ENCODE results near the gene WIZ. TPM values are rescaled to one million over a fixed set of nuclear protein-coding genes. Genes with fewer than 3 reads are reported as not detected.
A peak's percentile ranks its signal among the peaks of the same experiment; 100 is the strongest.

Gene WIZ
- total RNA-seq, 1 donor from 2014 or later, result 34.1 TPM

DNA sequence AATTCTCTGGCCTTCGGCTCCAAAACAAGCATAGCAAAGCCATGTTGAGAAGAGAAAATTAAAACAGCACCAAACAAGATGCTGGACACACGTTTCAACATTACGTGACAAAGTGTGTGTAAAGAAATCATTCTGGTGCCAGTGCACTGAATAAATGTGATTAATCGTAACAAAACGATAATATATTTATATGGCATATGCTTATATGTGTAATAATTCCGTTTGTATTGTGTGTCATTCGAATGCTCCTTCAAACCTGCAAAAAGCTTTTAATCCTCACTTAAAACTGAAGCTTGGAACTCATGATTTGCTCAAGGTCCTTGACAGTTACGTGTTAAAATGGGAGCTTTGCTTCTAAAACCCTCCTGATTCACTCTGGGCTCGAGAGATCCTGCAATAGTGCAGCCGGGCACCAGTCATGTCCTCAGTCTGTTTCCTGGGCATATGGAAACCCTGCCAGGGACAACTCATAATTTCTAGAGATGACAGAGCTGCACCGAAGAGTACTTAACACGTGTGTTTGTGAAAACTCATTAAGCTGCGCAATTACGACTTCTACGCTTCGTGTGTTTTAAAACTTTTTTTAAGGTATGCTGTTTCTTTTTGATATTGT, 30.2 kb downstream of the WIZ start:
- ChIA-PET CTCF (interaction anchor here (0.7 to 7.0 kb wide), 20 partner anchors 10 to 327 kb away, joined by 3 to 87 read pairs (median 5); partner anchors contain the start of gene AKAP8), POLR2A (interaction anchor here (0.5 to 3.5 kb wide), 24 partner anchors 9 to 947 kb away, joined by 3 to 82 read pairs (median 4); partner anchors contain the start of genes AKAP8, BRD4 and FAM32A)
- TF ChIP-seq, protein P1, sequence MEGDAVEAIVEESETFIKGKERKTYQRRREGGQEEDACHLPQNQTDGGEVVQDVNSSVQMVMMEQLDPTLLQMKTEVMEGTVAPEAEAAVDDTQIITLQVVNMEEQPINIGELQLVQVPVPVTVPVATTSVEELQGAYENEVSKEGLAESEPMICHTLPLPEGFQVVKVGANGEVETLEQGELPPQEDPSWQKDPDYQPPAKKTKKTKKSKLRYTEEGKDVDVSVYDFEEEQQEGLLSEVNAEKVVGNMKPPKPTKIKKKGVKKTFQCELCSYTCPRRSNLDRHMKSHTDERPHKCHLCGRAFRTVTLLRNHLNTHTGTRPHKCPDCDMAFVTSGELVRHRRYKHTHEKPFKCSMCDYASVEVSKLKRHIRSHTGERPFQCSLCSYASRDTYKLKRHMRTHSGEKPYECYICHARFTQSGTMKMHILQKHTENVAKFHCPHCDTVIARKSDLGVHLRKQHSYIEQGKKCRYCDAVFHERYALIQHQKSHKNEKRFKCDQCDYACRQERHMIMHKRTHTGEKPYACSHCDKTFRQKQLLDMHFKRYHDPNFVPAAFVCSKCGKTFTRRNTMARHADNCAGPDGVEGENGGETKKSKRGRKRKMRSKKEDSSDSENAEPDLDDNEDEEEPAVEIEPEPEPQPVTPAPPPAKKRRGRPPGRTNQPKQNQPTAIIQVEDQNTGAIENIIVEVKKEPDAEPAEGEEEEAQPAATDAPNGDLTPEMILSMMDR (IDR thresholded peaks at IDR 0.05), result no peak
- peak overlapping the region; percentile 99 for H3K4me3 Mint-ChIP-seq
- no peak overlapping the region for H3K27ac Mint-ChIP-seq
- H3K4me1 Mint-ChIP-seq, result peaks cover 42% of the 10 kb centered on the region
- H3K36me3 Mint-ChIP-seq (ENCODE audit: low read depth), result peaks cover 52% of the 10 kb centered on the region
- ATAC-seq (ENCODE audit: low read depth) (no peak), DNase-seq (no peak)
- no peaks in the 10 kb centered on the region for H3K27me3 Mint-ChIP-seq
- H3K9me3 Mint-ChIP-seq, result no peaks in the 10 kb centered on the region
- intact Hi-C loops (cut with micrococcal nuclease), result loop anchor here (1.0 to 2.0 kb wide), 10 partner anchors 13 to 294 kb away; partner anchors contain the start of genes AKAP8, BRD4, RASAL3 and WIZ

- DNase-seq, result peak; percentile 94
- H3K4me1 Mint-ChIP-seq, result peaks cover 42% of the 10 kb centered on the region
- H3K27me3 Mint-ChIP-seq, result no peaks in the 10 kb centered on the region
- H3K9me3 Mint-ChIP-seq, result no peaks in the 10 kb centered on the region
- TF ChIP-seq, protein P1 (IDR thresholded peaks at IDR 0.05), result no peak
- POLR2A ChIA-PET, result interaction anchor here (0.5 to 3.5 kb wide), 25 partner anchors 9 to 948 kb away, joined by 3 to 82 read pairs (median 4); partner anchors contain the start of genes AKAP8, BRD4 and FAM32A
- peaks cover 47% of the 10 kb centered on the region for H3K36me3 Mint-ChIP-seq (ENCODE audit: low read depth)
- H3K4me3 Mint-ChIP-seq, result peak within 1 kb of the TSS; percentile 99
- CTCF ChIA-PET, result interaction anchor here (0.7 to 7.0 kb wide), 21 partner anchors 9 to 326 kb away, joined by 3 to 87 read pairs (median 5); partner anchors contain the start of gene AKAP8
- peak; percentile 92 for ATAC-seq (ENCODE audit: low read depth)
- H3K27ac Mint-ChIP-seq, result peak within 1 kb of the TSS; percentile 99
- intact Hi-C loops (cut with micrococcal nuclease), result loop anchor here (1.0 to 2.0 kb wide), 10 partner anchors 14 to 293 kb away; partner anchors contain the start of genes AKAP8, BRD4, RASAL3 and WIZ
Measured at GRCh38 chr19:15418579-15419412, 31.0 kb downstream of the WIZ start, which contains the start of gene AKAP8L. Gene AKAP8L, minus strand, starts transcription at chr19:15418988. Its CDS starts 65 bp downstream, at chr19:15418923.

GRCh38 chr19:15418231-15418578, 31.6 kb downstream of the WIZ start:
- H3K36me3 Mint-ChIP-seq (ENCODE audit: low read depth), result peaks cover 43% of the 10 kb centered on the region
- ChIA-PET CTCF (interaction anchor here (1.0 to 7.0 kb wide), 11 partner anchors 8 to 155 kb away, joined by 4 to 87 read pairs (median 5); partner anchors contain the start of gene AKAP8), POLR2A (interaction anchor here (0.8 to 3.5 kb wide), 16 partner anchors 9 to 293 kb away, joined by 3 to 82 read pairs (median 4); partner anchors contain the start of genes AKAP8 and BRD4)
- no peaks in the 10 kb centered on the region for H3K27me3 Mint-ChIP-seq
- no peak for ATAC-seq (ENCODE audit: low read depth)
- peak overlapping the region; percentile 99 for H3K27ac Mint-ChIP-seq
- intact Hi-C loops (cut with micrococcal nuclease), result loop anchor here (2.0 kb wide), 1 partner anchor 85 kb away; the partner anchor contains the start of gene BRD4
- peaks cover 48% of the 10 kb centered on the region for H3K4me1 Mint-ChIP-seq
- H3K9me3 Mint-ChIP-seq, result no peaks in the 10 kb centered on the region
- H3K4me3 Mint-ChIP-seq, result peak overlapping the region; percentile 99
- TF ChIP-seq, protein P1 (IDR thresholded peaks at IDR 0.05), result no peak
- DNase-seq, result no peak

DNA sequence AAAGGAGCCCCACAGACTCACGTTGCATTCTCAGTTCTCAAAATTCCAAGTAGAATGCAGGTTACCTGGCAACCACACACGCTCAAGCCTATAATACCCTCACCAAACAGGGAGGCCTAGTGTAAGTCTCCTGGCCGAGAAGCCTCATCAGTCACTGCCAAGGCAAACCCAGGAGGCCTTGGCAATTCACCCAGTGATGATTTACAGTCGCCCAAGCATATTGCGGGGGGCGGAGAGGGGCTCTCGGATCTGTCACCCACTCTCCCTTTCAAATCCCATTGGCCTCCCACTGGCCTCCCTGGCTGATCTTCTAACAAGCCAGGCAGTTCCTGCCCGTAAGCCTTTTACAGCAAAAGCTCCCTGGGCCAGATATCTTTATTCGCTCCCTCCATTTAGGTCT, 32.1 kb downstream of the WIZ start:
- ChIA-PET POLR2A (interaction anchor here (1.0 to 3.5 kb wide), 4 partner anchors 10 to 292 kb away, joined by 3 to 82 read pairs (median 28); partner anchors contain the start of gene AKAP8), CTCF (interaction anchor here (1.0 to 7.0 kb wide), 2 partner anchors 138 to 154 kb away, joined by 5 to 87 read pairs; no protein-coding TSS in a partner anchor)
- Mint-ChIP-seq H3K4me3 (peak overlapping the region; percentile 99), H3K27ac (peak overlapping the region; percentile 99), H3K36me3 (ENCODE audit: low read depth) (peaks cover 41% of the 10 kb centered on the region), H3K27me3 (no peaks in the 10 kb centered on the region), H3K4me1 (peaks cover 53% of the 10 kb centered on the region), H3K9me3 (no peaks in the 10 kb centered on the region)
- TF ChIP-seq, protein P1 (IDR thresholded peaks at IDR 0.05), result no peak
- DNase-seq, result no peak
- intact Hi-C loops (cut with micrococcal nuclease), result loop anchor here (2.0 kb wide), 1 partner anchor 85 kb away; the partner anchor contains the start of gene BRD4
- ATAC-seq (ENCODE audit: low read depth), result no peak
